COLO829 (cell line): ENCODE measurements around the gene PLCG1.

Experiments
- DNase-seq: peaks from one replicate; pipeline ENCODE4 v3.0.0; 2012; ENCODE audit warnings: low spot score

PLCG1 gene

DNA sequence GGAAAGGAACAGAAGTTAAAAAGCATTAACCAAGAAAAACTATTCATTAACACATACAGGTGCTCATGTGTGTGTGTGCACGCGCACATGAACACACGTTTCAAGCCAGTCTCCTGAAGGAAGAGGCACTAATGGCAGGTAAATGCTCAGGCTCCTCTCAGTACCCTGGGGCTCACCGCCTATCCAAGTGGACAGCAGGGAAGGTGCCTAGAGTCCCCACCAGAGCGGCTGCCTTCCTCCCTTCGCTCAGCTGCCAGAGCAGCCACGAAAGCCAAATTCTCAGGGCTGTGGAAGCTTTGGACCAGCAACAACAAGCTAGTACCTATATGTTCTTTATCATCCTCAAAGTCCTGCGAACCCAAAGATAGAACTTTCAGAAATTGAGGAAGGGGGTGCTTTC, 42.6 kb downstream of the PLCG1 start:
- no peak for DNase-seq

DNA sequence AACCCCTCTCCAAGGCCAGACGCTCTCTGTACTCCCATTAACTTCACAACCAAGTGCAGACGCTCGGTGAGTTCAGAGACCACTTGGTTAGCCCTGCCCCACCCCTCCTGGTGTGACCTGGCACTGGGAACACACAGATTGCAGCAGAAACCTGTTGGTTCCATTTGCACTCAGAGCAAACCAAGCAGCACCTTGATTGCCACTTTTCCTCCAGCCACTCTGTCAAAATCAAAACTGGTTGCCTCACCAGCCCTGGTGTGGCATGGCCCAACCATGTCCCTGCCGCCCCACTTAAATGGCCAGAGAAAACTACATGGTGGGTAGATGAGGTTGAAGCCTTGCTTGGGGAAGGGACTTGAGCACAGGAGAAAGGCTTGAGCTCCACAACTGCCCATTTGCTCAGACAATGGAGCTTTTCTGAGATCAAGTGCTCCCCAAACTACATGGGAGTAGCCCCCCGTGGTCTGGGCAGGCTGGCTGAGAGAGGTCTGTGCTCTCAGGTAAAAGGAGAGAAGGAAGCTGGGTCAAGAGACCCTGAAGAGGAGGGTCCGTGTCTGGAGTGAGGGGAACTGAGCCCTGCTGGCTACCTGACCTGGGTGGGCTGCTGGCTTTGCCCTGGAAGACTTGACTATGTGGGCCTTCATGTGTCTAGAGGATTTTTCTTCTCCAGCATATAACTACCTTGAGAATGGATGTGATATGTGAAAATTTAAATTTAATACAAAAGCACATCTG, 43.4 kb downstream of the PLCG1 start:
- no peak for DNase-seq

DNA sequence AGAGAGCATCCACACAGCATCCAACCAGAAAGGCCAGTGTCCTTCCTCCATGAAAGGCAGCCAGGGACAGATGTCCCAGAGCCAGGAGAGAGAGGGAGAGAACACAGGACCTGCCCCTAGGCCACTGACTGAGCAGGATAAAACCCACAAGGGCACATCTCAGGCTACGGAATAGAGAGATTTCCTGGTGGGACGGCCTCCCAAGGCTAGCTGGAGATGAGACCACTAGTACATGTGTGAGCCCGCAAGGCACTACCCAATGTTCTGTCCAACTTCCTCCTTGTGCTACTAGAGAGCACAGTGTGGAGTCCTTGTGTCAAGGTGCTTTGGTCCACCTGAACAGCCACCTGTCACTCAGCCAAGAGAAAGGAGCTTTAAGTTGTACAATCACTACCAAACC, 44.2 kb downstream of the PLCG1 start:
- DNase-seq, result no peak

DNA sequence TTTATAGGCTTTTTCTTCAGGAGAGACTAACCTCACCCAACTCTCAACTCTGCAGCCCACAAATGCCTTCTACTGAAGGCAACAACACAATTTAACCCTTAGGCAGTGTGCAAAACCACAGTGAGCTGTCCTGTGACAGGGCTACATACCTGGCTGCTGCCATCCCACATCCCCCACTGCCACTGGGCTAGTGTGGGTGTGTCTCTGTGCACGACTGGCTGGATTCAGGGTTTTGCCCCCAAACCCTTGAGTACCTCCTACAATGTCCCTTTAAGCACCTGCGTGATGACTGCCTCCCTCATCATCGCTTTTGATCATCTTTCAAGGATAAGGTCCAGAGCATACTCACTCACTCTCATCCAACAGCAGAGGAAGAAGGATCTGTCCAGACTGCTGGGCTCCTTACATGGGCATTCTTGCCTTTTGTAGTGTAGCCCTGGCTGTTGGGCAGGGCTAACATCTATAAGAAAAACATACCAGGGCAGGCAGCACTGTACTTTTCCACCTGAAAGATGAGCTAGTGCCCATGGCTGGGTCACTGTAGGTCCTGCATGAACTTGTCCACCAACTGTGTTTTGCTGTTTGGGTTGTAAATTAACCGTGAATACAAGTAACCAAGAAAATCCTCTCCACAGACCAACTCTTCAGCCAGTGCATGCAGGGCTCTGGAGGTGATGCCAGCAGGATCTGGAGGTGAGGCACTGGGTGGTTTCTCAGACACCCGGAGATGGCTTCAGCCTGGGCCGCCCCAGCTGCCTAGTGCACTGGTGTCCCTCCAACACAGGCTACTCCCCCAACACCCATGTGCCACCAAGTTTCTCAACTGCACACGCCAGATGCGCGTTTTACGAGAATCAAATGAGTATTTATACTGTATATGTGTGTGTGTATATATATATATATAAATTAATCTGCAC, 45.2 kb downstream of the PLCG1 start:
- DNase-seq, result no peak

DNA sequence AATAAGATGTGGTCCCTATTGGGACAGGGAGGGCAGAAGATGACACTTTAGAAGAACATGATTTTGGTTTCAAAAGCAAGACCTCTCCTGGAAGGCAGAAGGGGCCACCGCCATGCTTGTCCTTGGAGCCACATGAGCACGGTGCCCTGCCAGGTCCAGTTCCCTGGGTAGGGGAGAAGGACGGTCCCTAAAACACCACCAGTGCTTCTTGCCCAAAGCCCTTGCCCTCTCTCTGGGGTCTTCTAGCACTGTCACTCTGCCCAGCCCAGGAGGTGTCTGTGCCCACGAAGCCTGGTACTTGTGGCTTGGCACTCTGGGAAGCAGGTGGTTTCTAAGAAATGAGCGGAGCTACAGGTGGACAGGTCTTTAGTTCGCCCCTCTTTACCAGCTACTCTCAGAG, 46.0 kb downstream of the PLCG1 start:
- no peak for DNase-seq

DNA sequence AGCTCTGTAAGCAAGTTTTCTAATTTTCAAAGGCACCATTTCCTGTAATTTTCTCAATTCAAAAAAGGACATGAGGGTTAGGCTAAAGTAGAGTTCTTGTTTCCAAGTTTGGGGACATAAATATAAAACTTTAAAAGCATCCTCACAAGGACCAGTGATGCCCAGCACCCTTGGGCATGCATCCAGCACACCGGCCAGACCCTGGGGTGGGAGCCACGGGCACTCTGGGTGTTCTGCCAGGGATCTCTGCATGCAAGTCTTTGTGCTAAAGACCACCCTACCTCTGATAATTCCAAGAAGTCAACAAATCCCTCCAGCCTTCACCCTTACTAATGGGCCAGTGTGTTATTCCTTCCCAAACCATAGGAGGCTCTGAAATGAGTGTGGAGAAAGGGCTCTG, 46.5 kb downstream of the PLCG1 start:
- no peak for DNase-seq

DNA sequence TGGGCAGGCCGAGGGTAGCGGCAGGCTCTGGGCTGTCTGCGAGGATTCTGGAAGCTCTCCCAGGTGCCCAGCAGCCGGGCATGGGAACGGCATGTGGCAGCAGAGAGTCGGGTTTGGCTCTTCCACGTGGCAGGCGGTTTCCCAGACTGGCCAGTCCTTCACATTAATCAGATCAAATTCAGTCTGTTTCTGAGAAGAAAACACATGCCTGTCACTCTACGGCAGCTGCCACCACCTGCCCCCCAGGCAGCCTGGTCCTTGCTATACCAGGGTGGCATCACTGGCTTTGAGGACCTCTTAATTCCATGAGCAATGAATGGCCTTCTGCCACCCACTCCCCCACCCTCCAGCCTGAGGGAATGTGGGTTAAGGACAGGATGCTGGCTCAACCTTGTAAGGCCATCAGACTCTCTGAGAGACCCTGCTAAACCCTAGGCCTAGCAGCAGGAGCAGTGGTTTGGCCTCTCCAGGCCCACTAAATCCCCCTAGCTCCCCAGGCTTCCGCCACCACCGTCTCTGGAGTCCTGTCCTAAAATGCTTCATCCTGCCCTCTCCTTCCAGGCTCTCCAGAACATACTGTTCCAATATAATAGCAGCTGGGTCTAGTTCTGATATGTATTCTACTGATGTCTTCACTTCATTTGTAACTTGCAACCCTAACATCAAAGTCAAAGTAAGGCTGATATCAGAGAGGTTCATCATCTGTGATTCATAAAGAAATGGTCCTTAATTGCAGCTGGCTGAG, 47.8 kb downstream of the PLCG1 start:
- DNase-seq, result no peak

DNA sequence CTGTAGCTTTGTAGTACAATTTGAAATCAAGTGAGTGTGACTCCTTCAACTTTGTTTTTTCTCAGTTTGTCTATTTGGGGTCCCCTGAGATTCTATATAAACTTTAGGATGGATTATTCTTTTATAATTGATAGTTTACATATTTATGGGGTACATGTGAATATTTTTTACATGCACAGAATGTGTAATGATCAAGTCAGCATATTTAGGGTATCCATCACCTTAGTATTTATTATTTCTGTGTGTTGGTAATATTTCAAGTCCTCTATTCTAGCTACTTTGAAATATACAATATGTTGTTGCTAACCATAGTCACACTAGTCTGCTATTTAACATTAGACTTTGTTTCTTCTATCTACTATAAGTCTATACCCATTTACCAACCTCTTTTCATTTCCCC, 50.3 kb downstream of the PLCG1 start:
- no peak for DNase-seq

DNA sequence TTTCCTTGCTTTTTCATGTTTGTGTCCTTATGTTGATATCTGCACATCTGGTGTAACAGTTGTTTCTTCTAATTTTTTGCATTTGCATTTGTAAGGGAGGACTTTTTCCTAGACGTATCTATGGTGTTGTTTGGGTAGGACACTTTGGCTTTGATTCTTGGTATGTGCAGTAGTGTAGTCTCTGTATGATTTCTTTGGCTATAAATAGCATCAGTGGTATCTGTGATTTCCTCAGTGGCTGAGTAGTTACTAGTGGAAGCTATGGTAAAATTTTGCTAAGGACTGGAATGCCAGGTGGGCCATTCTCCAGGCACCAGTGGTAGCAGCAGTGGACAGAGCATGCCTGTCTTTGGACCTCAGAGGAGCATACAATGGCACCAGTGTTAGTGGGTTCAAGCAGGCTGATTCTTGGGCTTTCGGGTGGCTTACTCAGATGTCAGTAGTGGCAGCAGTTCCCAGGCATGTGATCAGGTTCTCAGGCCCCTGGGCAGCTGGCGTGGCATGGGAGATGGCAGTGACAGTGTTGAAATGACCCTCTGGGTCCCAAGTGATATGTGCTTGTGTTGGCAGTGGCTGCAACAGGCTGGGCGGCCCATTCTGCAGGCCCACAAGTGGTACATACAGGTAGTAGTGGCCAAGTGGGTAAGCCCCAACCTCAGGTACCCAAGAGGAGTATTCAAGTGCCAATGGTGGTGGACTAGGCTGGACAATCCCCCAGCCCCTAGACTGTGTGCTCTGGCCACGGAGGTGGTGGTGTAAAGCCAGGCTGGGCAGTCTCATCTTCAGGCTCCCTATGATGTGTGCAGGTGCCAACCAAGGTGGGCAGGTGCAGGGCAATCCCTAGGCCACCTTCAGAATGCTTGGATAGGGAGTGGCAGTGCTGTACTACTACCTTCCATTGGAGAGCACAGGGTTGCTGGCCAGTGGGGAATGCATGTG, 54.5 kb downstream of the PLCG1 start:
- no peak for DNase-seq

DNA sequence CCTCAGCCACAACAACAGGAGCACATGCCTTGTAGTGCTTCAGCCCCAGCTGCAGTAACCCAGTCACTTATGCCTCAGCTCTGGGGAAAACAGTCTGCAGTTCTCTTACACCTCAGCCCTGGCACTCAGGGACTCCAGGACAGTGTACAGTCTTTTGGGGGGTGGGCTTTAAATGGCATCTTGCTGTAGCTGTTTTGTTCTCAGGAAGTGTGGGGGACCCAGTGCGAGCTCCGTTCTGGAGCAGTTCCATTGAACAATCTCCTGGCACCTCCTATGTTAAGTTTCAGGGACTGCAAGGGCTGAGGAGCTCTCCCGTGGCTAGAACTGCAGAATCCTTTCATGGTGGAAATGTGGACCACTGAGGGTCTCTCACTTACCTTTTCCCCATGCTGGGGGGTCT, 55.2 kb downstream of the PLCG1 start:
- DNase-seq, result no peak

DNA sequence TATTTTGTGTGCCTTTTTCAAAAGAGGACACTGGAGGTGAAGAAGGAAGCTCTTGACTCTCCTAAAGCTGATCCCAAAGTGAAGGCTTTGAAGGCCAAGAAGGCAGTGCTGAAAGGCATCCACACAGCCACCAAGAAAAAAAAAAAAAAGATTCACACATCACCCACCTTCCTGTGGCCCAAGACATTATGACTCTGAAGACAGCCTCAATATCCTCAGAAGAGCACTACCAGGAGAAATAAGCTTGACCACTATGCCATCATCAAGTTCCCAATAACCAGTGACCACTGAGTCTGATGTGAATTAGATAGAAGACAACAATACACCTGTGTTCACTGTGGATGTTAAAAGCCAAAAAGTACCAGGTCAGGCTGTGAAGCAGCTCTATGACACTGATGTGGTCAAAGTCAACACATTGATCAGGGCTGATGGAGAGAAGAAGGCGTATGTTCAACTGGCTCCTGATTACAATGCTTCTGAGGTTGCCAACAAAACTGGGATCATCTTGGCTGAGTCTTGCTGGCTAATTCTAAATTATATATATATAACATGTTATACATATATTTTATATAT, 59.4 kb downstream of the PLCG1 start:
- no peak for DNase-seq

DNA sequence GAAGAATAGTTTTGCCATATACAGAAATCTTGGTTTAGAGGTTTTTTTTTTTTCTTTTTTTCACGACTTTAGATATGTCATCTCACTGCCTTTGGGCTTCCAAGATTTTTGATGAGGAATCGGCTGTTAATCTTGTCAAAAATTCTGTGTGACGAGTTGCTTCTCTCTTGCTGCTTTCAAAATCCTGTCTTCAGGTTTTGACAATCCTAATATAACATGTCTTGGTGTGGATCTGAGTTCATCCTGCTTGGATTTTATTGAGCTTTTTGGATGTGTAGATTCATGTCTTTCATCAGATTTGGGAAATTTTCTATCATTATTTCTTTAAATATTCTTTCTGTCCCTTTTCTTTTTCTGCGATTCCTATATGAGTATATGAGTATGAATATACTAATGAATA, 61.1 kb downstream of the PLCG1 start:
- DNase-seq, result no peak

DNA sequence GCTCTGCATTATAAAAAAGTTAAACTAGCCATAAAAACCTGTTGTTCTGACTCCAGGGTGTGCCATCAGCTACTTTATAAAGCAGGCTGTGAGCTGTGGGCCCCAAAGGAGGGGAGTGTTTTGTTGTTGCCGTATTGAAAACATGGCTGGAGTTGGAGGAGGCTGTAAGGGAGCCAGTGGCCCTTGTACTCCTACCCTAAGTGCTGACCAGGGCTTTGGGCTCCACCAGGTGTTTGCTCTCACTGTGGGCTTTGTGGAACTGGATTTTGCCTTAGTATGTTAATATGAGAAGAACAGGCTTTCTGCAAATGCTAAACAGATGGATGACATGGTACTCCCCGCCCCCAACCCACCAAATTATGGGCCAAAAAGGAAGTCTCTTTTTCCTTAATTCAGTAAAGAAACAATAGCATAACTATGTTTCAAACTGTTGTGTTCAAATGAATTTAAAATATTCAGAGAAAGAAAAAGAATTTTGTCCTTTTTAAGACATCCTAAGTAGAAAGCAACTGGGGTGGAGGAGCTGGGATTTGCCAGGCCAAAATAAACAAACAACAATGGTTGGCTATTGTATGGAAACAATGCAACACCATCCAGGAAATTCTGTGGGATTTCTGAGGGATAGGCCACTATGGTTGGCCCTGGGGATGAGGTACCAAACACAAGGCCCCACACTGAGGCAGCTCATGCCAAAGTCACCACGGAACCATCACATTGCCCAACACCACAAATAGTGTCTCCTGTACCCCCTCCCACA, 63.3 kb downstream of the PLCG1 start:
- no peak for DNase-seq

DNA sequence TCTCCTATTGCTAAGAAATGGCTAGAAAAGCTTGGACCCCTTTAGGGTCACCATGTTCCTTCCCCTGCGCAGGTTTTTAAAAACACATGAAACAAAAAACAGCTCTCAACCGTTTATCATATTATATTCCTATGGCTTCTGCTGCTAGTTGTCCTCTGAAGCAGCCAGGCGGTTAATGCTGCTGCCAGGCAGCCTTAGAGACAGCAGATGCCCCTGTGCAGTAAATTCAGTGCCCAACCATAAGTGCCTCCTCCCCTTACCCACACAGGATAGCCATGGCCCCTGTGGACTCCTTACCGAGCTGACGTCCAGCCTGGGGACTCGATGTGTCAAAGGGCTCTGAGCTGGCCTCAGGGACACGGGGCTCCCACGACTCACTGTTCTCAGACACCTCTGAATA, 64.4 kb downstream of the PLCG1 start:
- DNase-seq, result no peak

DNA sequence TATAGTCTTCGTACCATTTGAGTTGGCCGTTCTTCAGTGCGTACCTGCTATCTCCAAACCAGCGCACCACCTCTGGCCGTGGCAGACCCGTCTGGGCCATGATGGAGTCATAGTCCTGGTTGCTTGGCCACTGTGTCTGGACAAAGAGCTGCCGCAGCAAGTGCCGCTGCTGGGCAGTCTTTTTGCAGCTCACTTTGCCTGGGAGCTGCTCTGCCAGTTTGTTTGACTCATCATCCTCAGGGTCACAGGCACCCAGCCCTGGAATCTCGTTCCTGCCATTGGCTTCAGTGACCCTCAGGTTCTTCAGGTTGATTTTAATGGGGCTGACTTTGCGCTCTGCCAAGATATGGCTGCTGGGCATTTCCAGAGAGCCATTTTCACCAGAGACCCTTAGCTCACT, 65.1 kb downstream of the PLCG1 start:
- no peak for DNase-seq

DNA sequence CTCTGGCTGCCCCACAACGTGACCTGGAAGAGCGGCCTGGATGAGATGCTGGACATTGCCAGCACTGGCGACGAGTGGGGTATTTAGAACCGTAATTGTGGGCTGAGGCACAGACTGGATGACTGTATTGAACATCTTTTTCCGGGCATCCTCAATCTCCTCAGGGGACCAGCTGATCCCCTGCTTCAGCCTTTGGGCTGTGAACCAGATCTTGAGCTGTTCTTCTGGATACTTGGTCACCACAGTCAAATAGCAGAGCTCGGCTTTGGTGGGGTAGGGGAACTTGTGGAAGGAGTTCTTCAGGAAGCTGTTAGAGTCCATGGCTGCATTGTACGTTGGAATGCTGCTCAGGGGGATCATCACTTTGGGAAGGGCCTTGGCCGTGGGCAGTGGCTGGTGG, 66.3 kb downstream of the PLCG1 start:
- DNase-seq, result no peak

DNA sequence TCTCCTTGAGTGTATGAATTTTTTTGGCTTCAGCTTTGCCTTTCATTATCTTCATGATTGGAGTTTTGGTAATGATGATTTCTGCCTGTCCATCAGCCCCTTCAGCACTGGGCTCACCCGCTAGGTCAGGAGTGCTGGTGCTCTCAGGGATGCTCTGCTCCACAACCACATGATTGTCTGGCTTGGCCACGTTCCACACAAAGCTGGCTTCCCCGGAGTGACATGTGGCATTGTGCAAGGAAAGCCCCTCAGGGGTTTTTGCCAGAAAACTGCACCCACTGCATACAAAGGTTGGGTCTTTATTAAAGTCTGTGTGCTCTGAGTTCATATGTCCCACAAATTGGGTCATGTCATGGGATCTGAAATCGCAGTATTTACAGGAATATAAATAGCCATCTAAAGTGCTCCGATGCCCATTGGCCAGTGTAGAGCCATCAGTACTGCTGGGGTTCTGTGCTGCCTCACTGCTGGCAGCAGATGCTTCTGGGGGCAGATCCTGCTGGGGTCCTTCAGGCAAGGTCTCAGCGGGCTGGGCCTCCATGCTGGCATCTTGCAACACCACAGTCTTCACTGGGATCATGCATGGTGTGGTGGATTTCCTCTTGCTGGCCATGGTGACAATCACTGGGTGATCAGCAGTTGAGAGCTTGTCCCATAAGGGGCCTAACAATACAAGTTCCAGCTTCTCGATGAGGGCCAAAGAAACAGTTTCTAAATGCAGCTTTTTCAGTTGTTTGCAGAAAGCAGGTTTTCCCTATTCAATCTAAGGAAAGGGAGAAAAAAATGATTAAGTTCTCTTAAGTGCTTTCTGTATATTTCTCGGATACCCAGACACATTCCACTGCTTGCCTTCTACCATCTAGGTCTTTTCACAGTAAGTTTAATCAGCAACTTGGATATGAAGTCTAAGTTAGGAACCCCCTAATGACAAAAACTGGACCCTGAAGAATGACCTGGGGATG, 67.2 kb downstream of the PLCG1 start:
- DNase-seq, result no peak

DNA sequence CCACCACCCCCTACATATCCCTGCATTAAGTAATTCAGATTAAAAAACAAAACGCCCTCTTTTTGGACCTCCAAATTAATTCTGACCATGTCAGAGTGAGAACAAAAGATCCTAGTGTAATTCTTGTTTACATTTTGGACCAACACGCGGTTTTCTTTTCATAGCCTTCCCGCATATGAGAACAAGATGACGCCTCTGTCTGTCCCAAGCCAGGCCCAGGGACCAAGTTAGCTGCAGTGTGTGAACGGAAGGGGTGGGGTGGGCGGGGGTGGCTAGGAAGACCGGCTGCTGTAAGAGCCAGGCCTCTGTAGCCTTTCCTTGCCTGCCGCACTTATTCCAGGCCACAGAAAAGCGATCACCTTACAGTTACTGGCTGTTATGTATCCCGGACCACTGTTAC, 68.0 kb downstream of the PLCG1 start:
- DNase-seq, result peak; percentile 58

DNA sequence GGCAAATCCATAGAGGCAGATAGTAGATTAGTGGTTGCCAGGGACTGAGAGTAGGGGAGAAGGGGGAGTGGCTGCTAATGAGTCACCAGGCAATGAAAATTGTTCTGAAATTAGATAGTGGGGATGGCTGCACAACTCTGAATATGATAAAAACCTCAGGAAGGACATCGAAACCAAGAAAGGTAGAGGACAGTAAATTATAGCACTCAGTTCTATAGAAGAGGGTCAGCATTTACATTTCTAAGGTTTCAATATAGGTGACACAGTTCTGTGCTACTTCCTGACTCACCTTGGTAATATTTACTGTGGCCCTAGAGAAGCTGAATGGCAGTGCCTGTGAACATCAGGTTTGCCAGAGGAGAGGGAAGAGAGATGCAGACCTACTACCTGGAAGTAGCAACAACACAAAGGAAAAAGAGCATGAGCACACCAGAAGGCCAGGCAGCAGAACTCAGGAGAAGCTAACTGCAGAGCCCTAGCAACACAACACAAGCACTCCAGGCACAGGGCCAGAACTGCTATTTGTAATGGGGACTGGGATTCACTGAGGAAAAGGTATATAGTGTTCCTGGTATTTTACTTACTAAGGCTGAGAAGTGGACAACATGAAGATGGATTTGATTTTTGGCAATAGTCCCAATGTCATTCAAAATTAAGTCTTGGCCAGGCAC, 75.9 kb downstream of the PLCG1 start:
- no peak for DNase-seq
